Rectal smooth muscle tissue (tissue), 1 donor: Measurements from ENCODE around the gene TOE1.
A peak's percentile ranks its signal among the peaks of the same experiment; 100 is the strongest.
"Not testable (repeated sequence)": the region's sequence is repeated elsewhere in the genome, so short reads cannot be mapped to it uniquely, and the experiment has no call there.

Experiments
- H3K27ac ChIP-seq: one replicate; pipeline ENCODE4 v1.7.0; 2013; ENCODE audit warnings: low read depth, low read length, inconsistent platforms
- H3K27me3 ChIP-seq: one replicate; pipeline ENCODE4 v1.7.0; 2013; ENCODE audit warnings: low read length; ENCODE audit not compliant: control insufficient read depth, insufficient read depth
- H3K36me3 ChIP-seq: one replicate; pipeline ENCODE4 v1.7.0; 2013; ENCODE audit warnings: low read length; ENCODE audit not compliant: control insufficient read depth, insufficient read depth
- H3K4me1 ChIP-seq: one replicate; pipeline ENCODE4 v1.7.0; 2013; ENCODE audit warnings: low read length; ENCODE audit not compliant: control insufficient read depth, insufficient read depth
- H3K4me3 ChIP-seq: one replicate; pipeline ENCODE4 v1.7.0; 2013; ENCODE audit warnings: low read length
- H3K9ac ChIP-seq: one replicate; pipeline ENCODE4 v1.7.0; 2013; ENCODE audit warnings: low read length

The TOE1 gene

GRCh38 chr1:45339789-45340558 lies at the start of gene TOE1, which contains the start of gene MUTYH:
TSS of gene TOE1 (plus strand) at chr1:45340170. CDS start at chr1:45340253, 83 bp downstream.
TSS of gene MUTYH (minus strand) at chr1:45340440. CDS start at chr1:45334505, 5,935 bp downstream.
- Histone ChIP-seq H3K4me1 (peaks cover 15% of the 10 kb centered on the region), H3K27ac (peak within 1 kb of the TSS; percentile 99), H3K9ac (peak within 1 kb of the TSS; percentile 93)

GRCh38 chr1:45291002-45291401 lies 49.0 kb upstream of the TOE1 start:
- H3K4me1 ChIP-seq, H3K4me3 ChIP-seq, H3K9ac ChIP-seq, H3K36me3 ChIP-seq, H3K27ac ChIP-seq, H3K27me3 ChIP-seq: not testable (repeated sequence)

More at GRCh38 chr1:45339789-45340558, at the start of gene TOE1, which contains the start of gene MUTYH:
- peaks cover 27% of the 10 kb centered on the region for H3K36me3 ChIP-seq
- no peaks in the 10 kb centered on the region for H3K27me3 ChIP-seq
- H3K4me3 ChIP-seq: peak within 1 kb of the TSS; percentile 96

DNA sequence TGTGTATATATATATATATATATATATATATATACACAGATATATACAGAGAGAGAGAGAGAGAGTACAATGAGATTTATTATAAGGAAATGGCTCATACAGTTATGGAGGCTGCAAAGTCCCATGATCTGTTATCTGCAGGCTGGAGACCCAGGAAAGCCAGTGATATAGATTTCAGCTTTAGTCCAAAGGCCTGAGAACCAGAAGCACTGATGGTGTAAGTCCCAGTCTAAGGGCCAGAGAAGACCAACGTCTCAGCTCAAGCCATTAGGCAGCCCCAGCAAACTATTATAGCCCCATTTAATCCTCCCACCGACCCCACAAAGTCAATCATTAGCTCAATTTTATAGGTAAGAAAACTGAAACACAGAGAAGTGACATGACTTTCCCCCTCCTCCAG lies 48.3 kb upstream of the TOE1 start:
- no peak overlapping the region for H3K27ac ChIP-seq
- H3K9ac ChIP-seq: no peak overlapping the region
- no peaks in the 10 kb centered on the region for H3K27me3 ChIP-seq
- H3K4me1 ChIP-seq: no peaks in the 10 kb centered on the region
- no peak overlapping the region for H3K4me3 ChIP-seq
- no peaks in the 10 kb centered on the region for H3K36me3 ChIP-seq

DNA sequence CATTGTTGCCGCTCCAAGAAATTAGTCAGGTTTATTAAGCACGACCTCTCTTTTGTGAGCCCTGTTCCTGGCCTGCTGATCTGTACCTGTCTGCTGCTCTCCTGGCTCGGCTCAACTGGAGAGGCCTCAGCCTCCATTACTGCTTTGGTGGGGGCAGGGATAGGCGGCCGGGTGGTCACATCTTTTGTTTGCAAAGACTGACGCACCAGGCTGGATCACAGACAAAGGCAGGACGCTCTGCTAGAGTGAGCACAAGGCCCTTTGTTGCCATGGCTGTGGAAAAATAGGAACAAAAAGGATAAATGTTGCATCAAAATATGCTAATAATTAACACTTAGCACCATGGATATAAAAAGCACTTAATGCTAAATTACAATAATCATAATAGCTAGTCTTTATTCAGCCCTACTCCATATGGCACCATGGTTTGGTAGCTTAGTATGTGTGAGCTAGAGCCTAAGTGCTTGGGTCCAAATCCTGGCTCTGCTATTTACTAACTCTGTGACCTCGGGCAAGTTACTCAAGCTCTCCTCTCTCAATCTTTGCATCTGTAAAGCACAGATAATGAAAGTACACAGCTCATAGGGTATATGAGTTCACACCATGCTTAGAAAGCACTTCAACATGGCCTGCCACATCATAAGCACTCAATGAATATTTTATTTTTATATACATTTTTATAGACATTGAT lies 42.2 kb upstream of the TOE1 start:
- no peak overlapping the region for H3K4me3 ChIP-seq
- no peak overlapping the region for H3K9ac ChIP-seq
- no peaks in the 10 kb centered on the region for H3K4me1 ChIP-seq
- H3K27ac ChIP-seq: no peak overlapping the region
- no peaks in the 10 kb centered on the region for H3K27me3 ChIP-seq
- no peaks in the 10 kb centered on the region for H3K36me3 ChIP-seq

DNA sequence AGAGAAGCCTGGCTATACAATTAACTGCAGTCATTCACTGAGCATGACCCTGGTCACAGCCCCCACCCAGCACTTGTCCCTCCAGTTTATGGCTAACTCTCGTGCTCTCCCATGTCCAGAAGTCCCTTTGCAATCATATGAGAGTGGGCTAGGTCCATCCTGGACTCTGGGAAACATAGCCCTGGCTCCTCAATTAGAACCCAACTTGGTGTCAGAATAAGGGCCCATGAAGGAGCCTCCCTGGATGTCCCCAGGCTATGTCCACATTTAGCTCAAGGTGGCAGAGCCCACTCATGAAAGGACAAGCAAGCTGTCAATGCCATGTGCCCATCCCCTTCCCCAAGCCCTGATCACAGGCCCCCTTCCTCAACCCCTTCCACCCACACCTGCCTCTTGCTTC lies 40.7 kb upstream of the TOE1 start:
- H3K27ac ChIP-seq: no peak overlapping the region
- no peaks in the 10 kb centered on the region for H3K4me1 ChIP-seq
- no peaks in the 10 kb centered on the region for H3K36me3 ChIP-seq
- no peak overlapping the region for H3K9ac ChIP-seq
- no peaks in the 10 kb centered on the region for H3K27me3 ChIP-seq
- H3K4me3 ChIP-seq: no peak overlapping the region

DNA sequence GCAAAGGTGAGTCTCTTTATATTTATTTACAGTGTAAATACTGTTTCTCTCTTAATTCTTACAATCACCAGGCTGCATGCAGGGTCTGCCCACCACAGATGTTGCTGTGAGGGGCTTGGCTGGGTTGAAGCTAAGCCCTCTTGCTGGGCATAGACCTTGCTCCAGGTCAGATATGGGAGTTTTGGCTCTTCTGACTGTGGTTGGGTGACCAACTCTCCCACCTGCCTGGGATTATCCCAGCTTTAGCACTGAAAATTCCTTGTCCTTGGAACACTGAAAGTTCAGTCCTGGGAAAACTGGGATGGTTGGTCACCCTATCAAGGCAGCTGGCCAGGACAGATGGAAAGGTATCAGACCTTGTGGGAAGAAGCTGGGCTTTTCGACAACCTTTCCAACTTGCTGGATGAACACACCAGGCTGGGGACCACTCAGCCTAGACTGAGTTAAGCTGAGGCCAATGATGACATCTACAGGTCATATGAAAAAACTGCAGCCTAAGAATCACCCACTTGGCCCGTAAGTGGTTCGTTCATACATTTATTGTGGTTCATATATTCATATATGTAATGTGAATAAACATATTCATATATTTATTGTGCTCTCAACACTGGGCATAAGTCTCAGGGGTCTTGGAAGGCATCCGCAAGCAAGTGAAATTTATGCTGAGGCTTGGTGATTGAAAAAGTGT lies 39.8 kb upstream of the TOE1 start:
- Histone ChIP-seq H3K36me3 (no peaks in the 10 kb centered on the region), H3K27me3 (no peaks in the 10 kb centered on the region), H3K4me1 (no peaks in the 10 kb centered on the region), H3K9ac (no peak overlapping the region), H3K27ac (no peak overlapping the region), H3K4me3 (no peak overlapping the region)

GRCh38 chr1:45300669-45300997 lies 39.3 kb upstream of the TOE1 start:
- no peaks in the 10 kb centered on the region for H3K36me3 ChIP-seq
- H3K9ac ChIP-seq: no peak overlapping the region
- no peaks in the 10 kb centered on the region for H3K27me3 ChIP-seq
- H3K4me1 ChIP-seq: no peaks in the 10 kb centered on the region
- H3K27ac ChIP-seq: no peak overlapping the region
- H3K4me3 ChIP-seq: no peak overlapping the region

DNA sequence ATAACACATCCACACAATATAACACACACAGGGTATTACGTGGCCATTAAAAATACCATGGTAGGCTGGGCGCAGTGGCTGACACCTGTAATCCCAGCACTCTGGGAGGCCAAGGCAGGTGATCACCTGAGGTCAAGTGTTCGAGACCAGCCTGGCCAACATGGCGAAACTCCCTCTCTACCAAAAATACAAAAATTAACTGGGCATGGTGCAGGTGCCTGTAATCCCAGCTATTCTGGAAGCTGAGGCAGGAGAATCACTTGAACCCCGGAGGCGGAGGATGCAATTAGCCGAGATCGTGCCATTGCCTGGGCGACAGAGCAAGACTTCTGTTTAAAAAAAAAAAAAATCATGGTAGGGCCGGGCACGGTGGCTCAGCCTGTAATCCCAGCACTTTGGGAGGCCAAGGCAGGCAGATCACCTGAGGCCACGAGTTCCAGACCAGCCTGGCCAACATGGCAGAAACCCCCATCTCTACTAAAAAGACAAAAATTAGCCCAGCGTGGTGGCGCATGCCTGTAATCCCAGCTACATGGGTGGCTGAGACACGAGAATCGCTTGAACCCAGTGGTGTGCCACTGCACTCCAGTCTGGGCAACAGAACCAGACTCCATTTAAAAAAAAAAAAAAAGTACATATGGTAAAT lies 37.3 kb upstream of the TOE1 start:
- no peak overlapping the region for H3K27ac ChIP-seq
- peak overlapping the region; percentile 75 for H3K4me3 ChIP-seq
- H3K4me1 ChIP-seq: no peaks in the 10 kb centered on the region
- no peaks in the 10 kb centered on the region for H3K36me3 ChIP-seq
- H3K27me3 ChIP-seq: no peaks in the 10 kb centered on the region
- H3K9ac ChIP-seq: no peak overlapping the region

DNA sequence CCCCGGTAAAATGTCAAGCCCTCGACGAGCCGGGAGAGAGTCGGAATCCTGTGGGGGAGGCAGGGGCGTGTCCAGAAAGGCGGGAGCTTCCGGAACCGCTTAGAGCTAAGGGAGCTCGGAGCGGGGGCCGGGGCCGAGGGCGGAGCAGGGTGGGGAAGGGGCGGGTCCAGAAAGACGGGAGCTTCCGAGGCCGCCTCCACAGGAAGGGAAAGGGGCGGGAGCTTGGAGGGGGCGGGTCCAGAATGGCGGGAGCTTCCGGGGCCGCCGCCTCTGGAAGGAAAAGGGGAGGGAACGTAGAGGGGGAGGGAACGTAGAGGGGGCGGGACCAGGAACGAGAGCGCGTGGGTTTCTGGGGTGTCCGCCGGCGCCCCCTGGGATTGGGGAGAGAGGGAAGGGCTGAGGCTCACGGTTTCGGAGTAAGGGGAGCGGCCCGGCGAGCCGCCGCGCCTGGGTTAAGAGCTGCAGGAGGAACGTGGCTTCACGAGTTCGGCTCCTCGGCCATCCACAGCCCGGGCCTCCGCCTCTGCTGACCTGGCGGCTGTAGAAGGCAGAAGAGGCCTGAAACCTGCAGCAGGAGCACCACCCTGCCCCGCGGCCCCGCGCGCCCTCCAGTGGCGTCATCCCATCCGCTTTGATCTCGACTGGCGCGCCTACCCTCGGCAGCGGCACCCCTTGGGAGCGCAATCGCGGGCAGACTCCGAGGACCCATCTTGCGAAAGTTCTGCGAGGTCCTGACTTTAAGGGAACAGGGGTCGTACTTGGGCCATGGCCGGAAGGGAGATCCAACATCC lies 36.3 kb upstream of the TOE1 start:
- Histone ChIP-seq H3K27me3 (no peaks in the 10 kb centered on the region), H3K36me3 (no peaks in the 10 kb centered on the region), H3K4me3 (peak overlapping the region; percentile 93), H3K4me1 (no peaks in the 10 kb centered on the region), H3K27ac (peak overlapping the region; percentile 90), H3K9ac (peak overlapping the region; percentile 42)

DNA sequence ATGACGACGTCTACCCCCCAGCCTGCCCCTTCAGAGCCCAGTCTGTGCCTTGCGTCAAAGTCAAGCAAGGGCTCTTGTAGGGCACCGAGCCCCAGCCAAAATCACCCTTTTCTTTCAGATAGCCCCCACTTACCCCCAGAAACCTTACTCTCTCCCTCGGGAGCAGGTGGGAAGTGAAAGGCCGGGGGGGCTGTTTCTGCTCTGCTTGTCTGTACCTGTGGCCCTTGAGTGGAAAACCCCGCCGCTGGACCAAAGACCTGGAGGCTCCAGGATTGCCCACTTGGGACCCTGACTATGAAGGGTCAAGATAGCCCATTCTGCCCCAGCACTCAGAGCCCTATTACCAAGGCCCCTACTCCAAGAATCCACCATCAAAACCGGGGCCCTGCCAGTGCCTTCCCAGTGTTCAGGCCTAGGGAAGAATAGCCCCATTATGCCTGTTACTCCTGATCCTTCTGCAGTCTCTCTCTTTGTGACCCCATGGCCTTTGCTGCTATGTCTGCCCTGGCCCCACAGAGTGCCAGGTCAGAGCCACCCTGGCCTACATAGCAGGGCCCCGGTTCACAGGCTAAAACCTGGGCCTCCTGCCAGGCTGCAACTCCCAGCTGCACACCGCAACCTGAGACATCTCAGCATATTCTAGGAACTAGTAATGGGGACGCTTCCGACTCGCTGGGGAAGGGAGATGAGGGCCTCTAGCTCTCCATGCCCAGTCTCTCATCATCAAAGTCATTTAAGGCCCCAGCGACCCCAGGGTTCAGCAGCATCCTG lies 35.5 kb upstream of the TOE1 start:
- Histone ChIP-seq H3K27me3 (no peaks in the 10 kb centered on the region), H3K4me3 (peak overlapping the region; percentile 93), H3K27ac (peak overlapping the region; percentile 90), H3K4me1 (no peaks in the 10 kb centered on the region), H3K9ac (peak overlapping the region; percentile 42), H3K36me3 (no peaks in the 10 kb centered on the region)

GRCh38 chr1:45305231-45305630 lies 34.7 kb upstream of the TOE1 start:
- Histone ChIP-seq H3K9ac (no peak overlapping the region), H3K27ac (no peak overlapping the region), H3K4me1 (no peaks in the 10 kb centered on the region), H3K27me3 (no peaks in the 10 kb centered on the region), H3K4me3 (no peak overlapping the region), H3K36me3 (no peaks in the 10 kb centered on the region)
